Measurements from ENCODE around the gene MTMR3. TPM values are rescaled to one million over a fixed set of nuclear protein-coding genes. Genes with fewer than 3 reads are reported as not detected.

MTMR3 gene
- total and polyA plus RNA-seq, 2 of the 8 experiments (the other 6 are each of a cell fraction or from before 2014, with no cell fraction given), result 16.9 to 18.5 TPM

- H2BK12ac ChIP-seq (ENCODE audit: low read depth, low read length), result no peak overlapping the region
- H2AFZ ChIP-seq (ENCODE audit: low read length), result no peak overlapping the region
- no peak for FAIRE-seq
- CTCF ChIA-PET (ENCODE audit: partially characterized antibody), result interaction anchor here (1.3 kb wide), 1 partner anchor 8 kb away, joined by 3 read pairs; no protein-coding TSS in a partner anchor
- DNase-seq (ENCODE audit: low read depth in 1 of 2, low spot score in 2 of 2), result no peak
- H3K23me2 ChIP-seq (ENCODE audit: low read depth, low read length), result no peaks in the 10 kb centered on the region
- H3K79me2 ChIP-seq (ENCODE audit: control insufficient read depth in 1 of 2, insufficient read depth in 2 of 2, low read length in 2 of 2), result no peaks in the 10 kb centered on the region
- POLR2A ChIA-PET (ENCODE audit: partially characterized antibody), result no interaction called here
- no peaks in the 10 kb centered on the region; the same call in none of the 2 replicates for H3K79me1 ChIP-seq (ENCODE audit: low read depth, low read length)
- H3K14ac ChIP-seq (ENCODE audit: insufficient read length), result no peak overlapping the region
- no peak overlapping the region for H3K27ac ChIP-seq (ENCODE audit: low read depth, low read length)
- H2BK20ac ChIP-seq (ENCODE audit: low read length), result no peak overlapping the region
- TF ChIP-seq RBBP5 (IDR thresholded peaks at IDR 0.05; ENCODE audit: borderline replicate concordance, low read depth, low read length) (no peak), CEBPB (IDR thresholded peaks at IDR 0.05; ENCODE audit: low read depth, low read length) (no peak), RAD21 (IDR thresholded peaks at IDR 0.05 in 1 of 2, conservative IDR thresholded peaks at IDR 0.05 in 1 of 2; ENCODE audit: low read depth in 2 of 2, low read length in 2 of 2) (no peak), CBX5 (IDR thresholded peaks at IDR 0.05; ENCODE audit: low read depth, low read length) (no peak), CTBP2 (IDR thresholded peaks at IDR 0.05; ENCODE audit: borderline replicate concordance, insufficient read depth, insufficient read length, low read length) (no peak), SIN3A (conservative IDR thresholded peaks at IDR 0.05 in 1 of 2, IDR thresholded peaks at IDR 0.05 in 1 of 2; ENCODE audit: low read depth in 1 of 2, low read length in 2 of 2) (no peak), KDM4A (IDR thresholded peaks at IDR 0.05; ENCODE audit: low read depth, low read length, severe bottlenecking) (no peak), NANOG (IDR thresholded peaks at IDR 0.05; ENCODE audit: insufficient read depth, low read depth, low read length, poor library complexity, severe bottlenecking) (no peak), POLR2A (IDR thresholded peaks at IDR 0.05; ENCODE audit: control extremely low read depth in 1 of 2, low read depth in 2 of 2, low read length in 2 of 2) (no peak), SP1 (IDR thresholded peaks at IDR 0.05; ENCODE audit: low read depth, low read length) (no peak), GTF2F1 (IDR thresholded peaks at IDR 0.05; ENCODE audit: borderline replicate concordance, low read depth, low read length) (no peak), SRF (IDR thresholded peaks at IDR 0.05; ENCODE audit: low read depth, low read length) (no peak), TBP (IDR thresholded peaks at IDR 0.05; ENCODE audit: low read depth, low read length) (no peak), SUZ12 (IDR thresholded peaks at IDR 0.05; ENCODE audit: low read length) (no peak)
- no peak overlapping the region for H3K9ac ChIP-seq (replicated peaks in 1 of 4; ENCODE audit: extremely low read depth in 1 of 4, low read depth in 3 of 4, low read length in 3 of 4)
- H4K8ac ChIP-seq (ENCODE audit: extremely low read depth, insufficient read depth, low read length), result no peak overlapping the region
- H3K4me2 ChIP-seq (ENCODE audit: insufficient read depth in 1 of 2, low read depth in 2 of 2, low read length in 2 of 2), result no peak overlapping the region
- no peak overlapping the region for H2AK5ac ChIP-seq (ENCODE audit: low read depth, low read length)
- H3K4me1 ChIP-seq (replicated peaks in 1 of 4; ENCODE audit: control insufficient read depth in 3 of 4, insufficient read depth in 4 of 4, low read length in 3 of 4), result peaks cover 0 to 2% (median 0%) of the 10 kb centered on the region in 4 experiments; a peak in 3 of 7 replicates
- H3K9me3 ChIP-seq (ENCODE audit: insufficient read depth in 2 of 2, low read depth in 1 of 2, low read length in 1 of 2), result no peaks in the 10 kb centered on the region
- H4K91ac ChIP-seq (replicated peaks; ENCODE audit: insufficient read length, low read length), result no peak overlapping the region
- H2BK15ac ChIP-seq (ENCODE audit: low read length), result no peak overlapping the region
- H2BK5ac ChIP-seq (ENCODE audit: low read depth, low read length), result no peak overlapping the region
- peaks cover 0 to 28% (median 3%) of the 10 kb centered on the region in 4 experiments; a peak in 4 of 8 replicates for H3K36me3 ChIP-seq (ENCODE audit: control insufficient read depth in 2 of 4, insufficient read depth in 4 of 4, low read length in 3 of 4)
- H4K20me1 ChIP-seq (replicated peaks in 1 of 2; ENCODE audit: control insufficient read depth in 1 of 2, insufficient read depth in 2 of 2, low read length in 2 of 2), result peaks cover 0 to 2% of the 10 kb centered on the region in 2 experiments
- H3K27me3 ChIP-seq (replicated peaks in 1 of 4; ENCODE audit: control insufficient read depth in 3 of 4, extremely low read depth in 1 of 4, insufficient read depth in 3 of 4, low read length in 3 of 4), result no peaks in the 10 kb centered on the region
- no peak overlapping the region for H3K4me3 ChIP-seq (ENCODE audit: extremely low read depth in 1 of 4, insufficient read depth in 2 of 4, low read depth in 3 of 4, low read length in 4 of 4)
- H4K5ac ChIP-seq (ENCODE audit: insufficient read length, low read depth, low read length), result no peak overlapping the region
- H2BK120ac ChIP-seq (replicated peaks; ENCODE audit: low read depth, low read length), result no peak overlapping the region
- H3K4ac ChIP-seq (replicated peaks; ENCODE audit: insufficient read length, low read depth, low read length), result no peak overlapping the region
- no peak overlapping the region for H3K56ac ChIP-seq (replicated peaks; ENCODE audit: insufficient read length, low read depth, low read length)
- no peak overlapping the region for H3K23ac ChIP-seq (ENCODE audit: insufficient read length)
- H3K18ac ChIP-seq (ENCODE audit: extremely low read depth, low read length), result no peak overlapping the region
Observed at GRCh38 chr22:30009478-30009877, 126.5 kb downstream of the MTMR3 start.
